ENCODE data around the gene PSMB10.

GRCh38 chr16:67977469-67978227 lies 41.0 kb upstream of the PSMB10 start:
- no peak for TF ChIP-seq EZH2 (IDR thresholded peaks at IDR 0.05; ENCODE audit: insufficient read depth, low read length)
- TF ChIP-seq, protein P1, sequence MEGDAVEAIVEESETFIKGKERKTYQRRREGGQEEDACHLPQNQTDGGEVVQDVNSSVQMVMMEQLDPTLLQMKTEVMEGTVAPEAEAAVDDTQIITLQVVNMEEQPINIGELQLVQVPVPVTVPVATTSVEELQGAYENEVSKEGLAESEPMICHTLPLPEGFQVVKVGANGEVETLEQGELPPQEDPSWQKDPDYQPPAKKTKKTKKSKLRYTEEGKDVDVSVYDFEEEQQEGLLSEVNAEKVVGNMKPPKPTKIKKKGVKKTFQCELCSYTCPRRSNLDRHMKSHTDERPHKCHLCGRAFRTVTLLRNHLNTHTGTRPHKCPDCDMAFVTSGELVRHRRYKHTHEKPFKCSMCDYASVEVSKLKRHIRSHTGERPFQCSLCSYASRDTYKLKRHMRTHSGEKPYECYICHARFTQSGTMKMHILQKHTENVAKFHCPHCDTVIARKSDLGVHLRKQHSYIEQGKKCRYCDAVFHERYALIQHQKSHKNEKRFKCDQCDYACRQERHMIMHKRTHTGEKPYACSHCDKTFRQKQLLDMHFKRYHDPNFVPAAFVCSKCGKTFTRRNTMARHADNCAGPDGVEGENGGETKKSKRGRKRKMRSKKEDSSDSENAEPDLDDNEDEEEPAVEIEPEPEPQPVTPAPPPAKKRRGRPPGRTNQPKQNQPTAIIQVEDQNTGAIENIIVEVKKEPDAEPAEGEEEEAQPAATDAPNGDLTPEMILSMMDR (IDR thresholded peaks at IDR 0.05; ENCODE audit: insufficient read depth, low read depth, low read length), result no peak
